Panc1 (cell line): Measurements from ENCODE around the gene PARP15.

Source experiments
- CTCF ChIP-seq: fragments of 450-650 bp; IDR thresholded peaks from 2 replicates; pipeline ENCODE4 v1.5.1; 2017; ENCODE audit warnings: mild to moderate bottlenecking
- REST ChIP-seq, 2 experiments: IDR thresholded peaks; 2 replicates each; pipeline ENCODE4 v1.6.1; 2011 to 2012; ENCODE audit warnings: low read depth in 2 of 2, control low read depth in 1 of 2, low read length in 1 of 2, mild to moderate bottlenecking in 1 of 2, moderate library complexity in 1 of 2; ENCODE audit not compliant: insufficient read depth in 1 of 2

GRCh38 chr3:122628567-122628966 is 51.1 kb downstream of the PARP15 start:
- TF ChIP-seq REST (IDR thresholded peaks at IDR 0.05; ENCODE audit: insufficient read depth in 1 of 2, low read depth in 2 of 2, low read length in 1 of 2) (no peak), CTCF (no peak)
